GM21786 (cell line): ENCODE data around the gene ACTN2.

Experiments
- ATAC-seq: cut with Tn5 transposase; IDR thresholded peaks from one replicate; pipeline ENCODE4 v1.9.1; 2021; ENCODE audit not compliant: unreplicated experiment

ACTN2 gene

GRCh38 chr1:236689713-236690569 is 3.6 kb downstream of the ACTN2 start:
- ATAC-seq, result no peak

GRCh38 chr1:236691348-236691747 is 5.0 kb downstream of the ACTN2 start:
- no peak for ATAC-seq

- ATAC-seq, result no peak
Observed at GRCh38 chr1:236692128-236692527, 5.8 kb downstream of the ACTN2 start.

- no peak for ATAC-seq
Observed at GRCh38 chr1:236692742-236693141, 6.4 kb downstream of the ACTN2 start.

- ATAC-seq, result no peak
Observed at GRCh38 chr1:236699366-236699765, 13.1 kb downstream of the ACTN2 start.

- no peak for ATAC-seq
Observed at GRCh38 chr1:236700903-236701302, 14.6 kb downstream of the ACTN2 start.

- no peak for ATAC-seq
Observed at GRCh38 chr1:236701782-236702181, 15.5 kb downstream of the ACTN2 start.

GRCh38 chr1:236702791-236703394 is 16.6 kb downstream of the ACTN2 start:
- no peak for ATAC-seq

GRCh38 chr1:236705771-236706170 is 19.5 kb downstream of the ACTN2 start:
- ATAC-seq, result no peak

GRCh38 chr1:236706183-236706582 is 19.9 kb downstream of the ACTN2 start:
- no peak for ATAC-seq

- no peak for ATAC-seq
Observed at GRCh38 chr1:236710328-236710892, 24.1 kb downstream of the ACTN2 start.

- ATAC-seq, result no peak
Observed at GRCh38 chr1:236716160-236716559, 29.9 kb downstream of the ACTN2 start.

GRCh38 chr1:236717811-236718210 is 31.5 kb downstream of the ACTN2 start:
- ATAC-seq, result no peak

GRCh38 chr1:236718328-236718727 is 32.0 kb downstream of the ACTN2 start:
- no peak for ATAC-seq

- ATAC-seq, result no peak
Observed at GRCh38 chr1:236720206-236720605, 33.9 kb downstream of the ACTN2 start.

GRCh38 chr1:236720611-236721010 is 34.3 kb downstream of the ACTN2 start:
- ATAC-seq, result no peak

GRCh38 chr1:236724049-236724448 is 37.8 kb downstream of the ACTN2 start:
- no peak for ATAC-seq

- ATAC-seq, result no peak
Observed at GRCh38 chr1:236724506-236724905, 38.2 kb downstream of the ACTN2 start.

GRCh38 chr1:236725668-236726067 is 39.4 kb downstream of the ACTN2 start:
- no peak for ATAC-seq

GRCh38 chr1:236727521-236727920 is 41.2 kb downstream of the ACTN2 start:
- no peak for ATAC-seq

GRCh38 chr1:236728752-236729151 is 42.5 kb downstream of the ACTN2 start:
- ATAC-seq, result no peak

GRCh38 chr1:236733653-236734052 is 47.4 kb downstream of the ACTN2 start:
- no peak for ATAC-seq
